CD8-positive, alpha-beta memory T cell (primary cell): Measurements from ENCODE around the gene FZD1. TPM values are rescaled to one million over a fixed set of nuclear protein-coding genes. Genes with fewer than 3 reads are reported as not detected.

Source experiments
- CTCF ChIA-PET: fragments of 350-600 bp; sonication (Branson Sonifier 250); formaldehyde crosslinking; loops from one replicate; lab custom pipeline; 2021; ENCODE audit warnings: antibody characterized with exemption; lab: Charles Lee
- POLR2A ChIA-PET: fragments of 350-600 bp; sonication (Branson Sonifier 250); formaldehyde crosslinking; loops from one replicate; lab custom pipeline; 2021; ENCODE audit warnings: antibody characterized with exemption; lab: Charles Lee
- DNase-seq, 5 donors: peaks; one replicate each; pipeline versions ENCODE4 v3.0.0 to v3.0.0-alpha.2; 2020 to 2022; ENCODE audit warnings: mixed read lengths in 1 of 5
- H3K27ac ChIP-seq: one replicate; pipeline ENCODE4 v1.7.0; 2013; ENCODE audit warnings: low read depth, mild to moderate bottlenecking, low read length, moderate library complexity
- H3K27me3 ChIP-seq: 2 replicates; pipeline ENCODE4 v1.7.0; 2013; ENCODE audit warnings: low read length, mild to moderate bottlenecking; ENCODE audit not compliant: insufficient read depth, poor library complexity, severe bottlenecking
- H3K36me3 ChIP-seq: 2 replicates; pipeline ENCODE4 v1.7.0; 2013; ENCODE audit warnings: mild to moderate bottlenecking, low read length, moderate library complexity; ENCODE audit not compliant: insufficient read depth
- H3K4me1 ChIP-seq: 2 replicates; pipeline ENCODE4 v1.7.0; 2013; ENCODE audit warnings: mild to moderate bottlenecking, low read length, moderate library complexity; ENCODE audit not compliant: insufficient read depth
- H3K4me3 ChIP-seq: 2 replicates; pipeline ENCODE4 v1.7.0; 2013; ENCODE audit warnings: mild to moderate bottlenecking, low read length
- H3K9me3 ChIP-seq: 2 replicates; pipeline ENCODE4 v1.7.0; 2013; ENCODE audit warnings: mild to moderate bottlenecking, low read length
- H3K27ac Mint-ChIP-seq, 8 donors: one replicate each; pipeline ENCODE4 v1.8.0; 2020 to 2021; ENCODE audit warnings: mixed read lengths in 8 of 8, mild to moderate bottlenecking in 6 of 8, inconsistent platforms in 3 of 8, moderate library complexity in 3 of 8
- H3K27me3 Mint-ChIP-seq, 2 donors: one replicate each; pipeline ENCODE4 v1.8.0; 2020 to 2021; ENCODE audit warnings: mixed read lengths in 2 of 2, mild to moderate bottlenecking in 1 of 2, moderate library complexity in 1 of 2
- H3K36me3 Mint-ChIP-seq, 3 donors: one replicate each; pipeline ENCODE4 v1.8.0; 2020 to 2021; ENCODE audit warnings: mixed read lengths in 3 of 3, inconsistent platforms in 1 of 3, mild to moderate bottlenecking in 1 of 3
- H3K4me1 Mint-ChIP-seq, 3 donors: one replicate each; pipeline ENCODE4 v1.8.0; 2020 to 2021; ENCODE audit warnings: mixed read lengths in 3 of 3, inconsistent platforms in 1 of 3, mild to moderate bottlenecking in 1 of 3
- H3K4me3 Mint-ChIP-seq, 7 donors: one replicate each; pipeline ENCODE4 v1.8.0; 2020 to 2021; ENCODE audit warnings: mixed read lengths in 7 of 7, mild to moderate bottlenecking in 6 of 7, moderate library complexity in 4 of 7, inconsistent platforms in 2 of 7
- H3K9me3 Mint-ChIP-seq, 5 donors: one replicate each; pipeline ENCODE4 v1.8.0; 2020 to 2022; ENCODE audit warnings: mixed read lengths in 5 of 5, mild to moderate bottlenecking in 3 of 5, moderate library complexity in 2 of 5, inconsistent platforms in 1 of 5
- polyA plus RNA-seq: library from polyadenylated mRNA; unstranded; fragments of 300-500 nt; fragmentation: Illumina TruSeq; gene quantifications from one replicate; pipeline ENCODE4 v1.2.3, GENCODE V29; 2021
- total RNA-seq, 2 experiments: library from RNA; stranded (reverse); gene quantifications; one replicate each; pipeline ENCODE4 v1.2.3, GENCODE V29; 2021

FZD1 gene
- total and polyA plus RNA-seq, 3 experiments from 2014 or later, result 0.02 to 0.04 TPM; not detected in 1

GRCh38 chr7:91266689-91267090, 2.5 kb downstream of the FZD1 start:
- CTCF ChIA-PET, result no interaction called here
- peaks cover 10% of the 10 kb centered on the region for H3K27me3 ChIP-seq
- Mint-ChIP-seq H3K27me3 (peaks cover 18 to 50% of the 10 kb centered on the region in 2 donors), H3K9me3 (peaks cover 0 to 7% (median 0%) of the 10 kb centered on the region in 5 donors), H3K4me3 (peak overlapping the region in 1 of 7 donors; percentile 1), H3K36me3 (no peaks in the 10 kb centered on the region), H3K4me1 (peaks cover 0 to 16% (median 5%) of the 10 kb centered on the region in 3 donors), H3K27ac (no peak overlapping the region)
- no peaks in the 10 kb centered on the region for H3K4me1 ChIP-seq
- no peaks in the 10 kb centered on the region for H3K9me3 ChIP-seq
- POLR2A ChIA-PET, result no interaction called here
- no peak overlapping the region for H3K27ac ChIP-seq
- no peaks in the 10 kb centered on the region for H3K36me3 ChIP-seq
- DNase-seq, result no peak
- no peak overlapping the region for H3K4me3 ChIP-seq

- Mint-ChIP-seq H3K4me3 (no peak overlapping the region), H3K4me1 (peaks cover 0 to 16% (median 5%) of the 10 kb centered on the region in 3 donors), H3K27me3 (peaks cover 18 to 47% of the 10 kb centered on the region in 2 donors), H3K27ac (no peak overlapping the region), H3K9me3 (peaks cover 0 to 7% (median 0%) of the 10 kb centered on the region in 5 donors), H3K36me3 (no peaks in the 10 kb centered on the region)
- no peak overlapping the region for H3K4me3 ChIP-seq
- no peak overlapping the region for H3K27ac ChIP-seq
- H3K27me3 ChIP-seq, result peaks cover 10% of the 10 kb centered on the region
- POLR2A ChIA-PET, result no interaction called here
- H3K36me3 ChIP-seq, result no peaks in the 10 kb centered on the region
- no peak for DNase-seq
- no peaks in the 10 kb centered on the region for H3K4me1 ChIP-seq
- no peaks in the 10 kb centered on the region for H3K9me3 ChIP-seq
- CTCF ChIA-PET, result no interaction called here
Measured at GRCh38 chr7:91267171-91267955, 3.1 kb downstream of the FZD1 start.

DNA sequence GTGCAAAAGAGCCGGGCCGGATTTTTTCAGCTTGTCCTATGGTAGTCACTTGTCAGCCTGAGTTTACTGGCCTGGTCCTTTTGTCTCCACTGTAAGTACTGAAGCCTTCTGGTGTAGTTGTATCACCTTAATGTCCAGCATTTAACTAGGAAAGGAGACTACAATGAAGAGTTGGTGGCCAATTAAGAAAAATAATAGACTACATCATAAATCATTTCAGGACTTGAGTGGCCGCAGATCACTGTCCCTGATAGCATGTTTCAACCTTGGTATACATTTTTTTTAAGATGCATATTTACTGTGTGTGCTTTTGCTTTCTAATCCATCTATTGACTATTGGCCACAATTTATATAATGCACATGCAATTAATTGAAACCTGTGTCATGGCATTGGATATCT, 6.1 kb downstream of the FZD1 start:
- Histone ChIP-seq H3K27ac (no peak overlapping the region), H3K4me1 (no peaks in the 10 kb centered on the region), H3K27me3 (peaks cover 4% of the 10 kb centered on the region), H3K9me3 (no peaks in the 10 kb centered on the region), H3K4me3 (no peak overlapping the region), H3K36me3 (no peaks in the 10 kb centered on the region)
- no peak for DNase-seq
- no peaks in the 10 kb centered on the region for H3K36me3 Mint-ChIP-seq
- CTCF ChIA-PET, result no interaction called here
- peaks cover 0 to 7% (median 0%) of the 10 kb centered on the region in 5 donors for H3K9me3 Mint-ChIP-seq
- H3K27me3 Mint-ChIP-seq, result peaks cover 9 to 25% of the 10 kb centered on the region in 2 donors
- H3K4me1 Mint-ChIP-seq, result peaks cover 0 to under 1% (median 0%) of the 10 kb centered on the region in 3 donors
- no peak overlapping the region for H3K4me3 Mint-ChIP-seq
- POLR2A ChIA-PET, result no interaction called here
- H3K27ac Mint-ChIP-seq, result no peak overlapping the region

- H3K36me3 Mint-ChIP-seq, result no peaks in the 10 kb centered on the region
- CTCF ChIA-PET, result no interaction called here
- POLR2A ChIA-PET, result no interaction called here
Measured at GRCh38 chr7:91276909-91277308, 12.7 kb downstream of the FZD1 start.

GRCh38 chr7:91280185-91280584, 16.0 kb downstream of the FZD1 start:
- Histone ChIP-seq H3K4me1 (no peaks in the 10 kb centered on the region), H3K4me3 (no peak overlapping the region), H3K27ac (no peak overlapping the region), H3K36me3 (no peaks in the 10 kb centered on the region), H3K27me3 (no peaks in the 10 kb centered on the region), H3K9me3 (no peaks in the 10 kb centered on the region)
- H3K4me3 Mint-ChIP-seq, result no peak overlapping the region
- H3K27ac Mint-ChIP-seq, result no peak overlapping the region
- H3K27me3 Mint-ChIP-seq, result no peaks in the 10 kb centered on the region
- CTCF ChIA-PET, result no interaction called here
- POLR2A ChIA-PET, result no interaction called here
- no peak for DNase-seq
- H3K36me3 Mint-ChIP-seq, result no peaks in the 10 kb centered on the region
- peaks cover 0 to 2% (median 0%) of the 10 kb centered on the region in 5 donors for H3K9me3 Mint-ChIP-seq
- H3K4me1 Mint-ChIP-seq, result no peaks in the 10 kb centered on the region

More at GRCh38 chr7:91276909-91277308, 12.7 kb downstream of the FZD1 start:
- no peak overlapping the region for H3K4me3 Mint-ChIP-seq
- DNase-seq, result no peak
- no peaks in the 10 kb centered on the region for H3K27me3 Mint-ChIP-seq
- H3K4me1 Mint-ChIP-seq, result no peaks in the 10 kb centered on the region
- Histone ChIP-seq H3K27me3 (no peaks in the 10 kb centered on the region), H3K36me3 (no peaks in the 10 kb centered on the region), H3K4me1 (no peaks in the 10 kb centered on the region), H3K9me3 (no peaks in the 10 kb centered on the region), H3K4me3 (no peak overlapping the region), H3K27ac (no peak overlapping the region)
- no peaks in the 10 kb centered on the region for H3K9me3 Mint-ChIP-seq
- H3K27ac Mint-ChIP-seq, result no peak overlapping the region

GRCh38 chr7:91280604-91281003, 16.4 kb downstream of the FZD1 start:
- Mint-ChIP-seq H3K4me3 (no peak overlapping the region), H3K36me3 (no peaks in the 10 kb centered on the region)
- CTCF ChIA-PET, result no interaction called here

GRCh38 chr7:91285696-91286355, 21.6 kb downstream of the FZD1 start:
- Mint-ChIP-seq H3K9me3 (peaks cover 0 to 3% (median 0%) of the 10 kb centered on the region in 5 donors), H3K27ac (no peak overlapping the region), H3K4me1 (no peaks in the 10 kb centered on the region), H3K36me3 (no peaks in the 10 kb centered on the region), H3K27me3 (no peaks in the 10 kb centered on the region), H3K4me3 (no peak overlapping the region)
- H3K27me3 ChIP-seq, result no peaks in the 10 kb centered on the region
- H3K4me1 ChIP-seq, result no peaks in the 10 kb centered on the region
- ChIA-PET CTCF (no interaction called here), POLR2A (no interaction called here)
- H3K9me3 ChIP-seq, result no peaks in the 10 kb centered on the region
- no peak overlapping the region for H3K4me3 ChIP-seq
- DNase-seq, result no peak
- H3K36me3 ChIP-seq, result no peaks in the 10 kb centered on the region
- no peak overlapping the region for H3K27ac ChIP-seq

More at GRCh38 chr7:91280604-91281003, 16.4 kb downstream of the FZD1 start:
- no peak overlapping the region for H3K4me3 ChIP-seq
- no peak for DNase-seq
- H3K9me3 ChIP-seq, result no peaks in the 10 kb centered on the region
- no peaks in the 10 kb centered on the region for H3K27me3 Mint-ChIP-seq
- POLR2A ChIA-PET, result no interaction called here
- no peak overlapping the region for H3K27ac Mint-ChIP-seq
- no peaks in the 10 kb centered on the region for H3K4me1 Mint-ChIP-seq
- no peaks in the 10 kb centered on the region for H3K36me3 ChIP-seq
- H3K27ac ChIP-seq, result no peak overlapping the region
- H3K4me1 ChIP-seq, result no peaks in the 10 kb centered on the region
- no peaks in the 10 kb centered on the region for H3K27me3 ChIP-seq
- peaks cover 0 to 2% (median 0%) of the 10 kb centered on the region in 5 donors for H3K9me3 Mint-ChIP-seq

GRCh38 chr7:91286432-91286831, 22.2 kb downstream of the FZD1 start:
- H3K4me1 Mint-ChIP-seq, result no peaks in the 10 kb centered on the region
- no peaks in the 10 kb centered on the region for H3K4me1 ChIP-seq
- no peaks in the 10 kb centered on the region for H3K9me3 ChIP-seq
- no peaks in the 10 kb centered on the region for H3K27me3 ChIP-seq
- no peaks in the 10 kb centered on the region for H3K27me3 Mint-ChIP-seq
- no peaks in the 10 kb centered on the region for H3K36me3 Mint-ChIP-seq
- H3K9me3 Mint-ChIP-seq, result peaks cover 0 to 3% (median 0%) of the 10 kb centered on the region in 5 donors
- ChIA-PET CTCF (no interaction called here), POLR2A (no interaction called here)
- no peak overlapping the region for H3K4me3 ChIP-seq
- H3K4me3 Mint-ChIP-seq, result no peak overlapping the region
- no peak overlapping the region for H3K27ac Mint-ChIP-seq
- no peak for DNase-seq
- H3K36me3 ChIP-seq, result no peaks in the 10 kb centered on the region
- no peak overlapping the region for H3K27ac ChIP-seq
